B cell (primary cell): Measurements from ENCODE around the gene LRRN4CL.

Source experiments
- EZH2 ChIP-seq: IDR thresholded peaks from 2 replicates; pipeline ENCODE4 v1.6.1; 2012; ENCODE audit warnings: borderline replicate concordance, low read depth, mild to moderate bottlenecking, moderate library complexity, low read length; ENCODE audit not compliant: insufficient read depth, poor library complexity, severe bottlenecking
- TF ChIP-seq, protein P1 (sequence below): fragments of 200-600 bp; IDR thresholded peaks from one replicate; pipeline ENCODE4 v1.8.0; 2022; ENCODE audit warnings: antibody characterized with exemption, mild to moderate bottlenecking

DNA sequence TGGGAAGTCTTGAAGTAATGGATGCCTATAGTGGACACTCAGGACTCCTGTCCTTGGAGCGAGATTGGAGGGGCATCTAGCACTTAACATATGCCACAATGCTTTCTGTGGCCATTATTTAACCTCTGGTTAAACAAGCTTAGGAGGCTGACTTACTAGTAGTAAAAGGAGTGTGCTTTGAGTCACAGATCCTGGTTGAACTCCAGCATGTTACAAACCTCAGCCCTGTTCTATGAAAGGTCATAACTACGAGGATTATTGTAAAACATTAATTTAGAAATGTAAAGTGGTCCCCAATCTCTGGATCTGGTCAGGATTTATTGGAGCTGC is 16.2 kb downstream of the LRRN4CL start:
- TF ChIP-seq, protein P1, sequence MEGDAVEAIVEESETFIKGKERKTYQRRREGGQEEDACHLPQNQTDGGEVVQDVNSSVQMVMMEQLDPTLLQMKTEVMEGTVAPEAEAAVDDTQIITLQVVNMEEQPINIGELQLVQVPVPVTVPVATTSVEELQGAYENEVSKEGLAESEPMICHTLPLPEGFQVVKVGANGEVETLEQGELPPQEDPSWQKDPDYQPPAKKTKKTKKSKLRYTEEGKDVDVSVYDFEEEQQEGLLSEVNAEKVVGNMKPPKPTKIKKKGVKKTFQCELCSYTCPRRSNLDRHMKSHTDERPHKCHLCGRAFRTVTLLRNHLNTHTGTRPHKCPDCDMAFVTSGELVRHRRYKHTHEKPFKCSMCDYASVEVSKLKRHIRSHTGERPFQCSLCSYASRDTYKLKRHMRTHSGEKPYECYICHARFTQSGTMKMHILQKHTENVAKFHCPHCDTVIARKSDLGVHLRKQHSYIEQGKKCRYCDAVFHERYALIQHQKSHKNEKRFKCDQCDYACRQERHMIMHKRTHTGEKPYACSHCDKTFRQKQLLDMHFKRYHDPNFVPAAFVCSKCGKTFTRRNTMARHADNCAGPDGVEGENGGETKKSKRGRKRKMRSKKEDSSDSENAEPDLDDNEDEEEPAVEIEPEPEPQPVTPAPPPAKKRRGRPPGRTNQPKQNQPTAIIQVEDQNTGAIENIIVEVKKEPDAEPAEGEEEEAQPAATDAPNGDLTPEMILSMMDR = no peak
- no peak for TF ChIP-seq EZH2
